Activated CD4-positive, alpha-beta T cell treated with anti-CD3 and anti-CD28 coated beads for 36 hours (primary cell): Measurements from ENCODE around the gene LZTS3. TPM values are rescaled to one million over a fixed set of nuclear protein-coding genes. Genes with fewer than 3 reads are reported as not detected.
"Not testable (repeated sequence)": the region's sequence is repeated elsewhere in the genome, so short reads cannot be mapped to it uniquely, and the experiment has no call there.

Experiments
- ATAC-seq: fragments of 200-7000 bp; cut with Tn5 transposase; one replicate; pipeline ENCODE4 v1.10.0; 2021; ENCODE audit warnings: mild to moderate bottlenecking, moderate library complexity
- CTCF ChIA-PET: fragments of 350-600 bp; sonication (Branson Sonifier 250); formaldehyde crosslinking; loops from one replicate; lab custom pipeline; 2021; ENCODE audit warnings: antibody characterized with exemption; lab: Charles Lee
- POLR2A ChIA-PET: fragments of 350-600 bp; sonication (Branson Sonifier 250); formaldehyde crosslinking; loops from one replicate; lab custom pipeline; 2021; ENCODE audit warnings: antibody characterized with exemption, inconsistent platforms; lab: Charles Lee
- DNase-seq: peaks from one replicate; pipeline ENCODE4 v3.0.0-alpha.2; 2020
- H3K27ac Mint-ChIP-seq: one replicate; pipeline ENCODE4 v1.8.0; 2021; ENCODE audit warnings: mixed read lengths
- H3K27me3 Mint-ChIP-seq: one replicate; pipeline ENCODE4 v1.8.0; 2021; ENCODE audit warnings: mixed read lengths
- H3K36me3 Mint-ChIP-seq: one replicate; pipeline ENCODE4 v1.8.0; 2021; ENCODE audit warnings: low read depth, mixed read lengths
- H3K4me1 Mint-ChIP-seq: one replicate; pipeline ENCODE4 v1.8.0; 2021; ENCODE audit warnings: mixed read lengths
- H3K4me3 Mint-ChIP-seq: one replicate; pipeline ENCODE4 v1.8.0; 2021; ENCODE audit warnings: mild to moderate bottlenecking, moderate library complexity, mixed read lengths
- H3K9me3 Mint-ChIP-seq: one replicate; pipeline ENCODE4 v1.8.0; 2021; ENCODE audit warnings: low read depth, mixed read lengths
- intact Hi-C, 2 experiments: fragments of 100-400 bp; cut with DNase I in 1 of 2; cut with micrococcal nuclease in 1 of 2; formaldehyde crosslinking; loops; one replicate each; pipeline versions ENCODE4 v1.14.2 to v1.15.1; 2022 to 2024; cut with DNase I, micrococcal nuclease
- total RNA-seq, 2 experiments: library from RNA; stranded (reverse); gene quantifications; one replicate each; pipeline ENCODE4 v1.2.3, GENCODE V29; 2021

The LZTS3 gene
- total RNA-seq, 2 experiments from 2014 or later: 0.87 to 0.88 TPM

GRCh38 chr20:3190681-3191111 lies 17.3 kb upstream of the LZTS3 start:
- Mint-ChIP-seq H3K4me1 (peaks cover 13% of the 10 kb centered on the region), H3K4me3 (no peak overlapping the region), H3K36me3 (peaks cover 36% of the 10 kb centered on the region), H3K27me3 (no peaks in the 10 kb centered on the region), H3K27ac (no peak overlapping the region), H3K9me3 (no peaks in the 10 kb centered on the region)
- ATAC-seq (no peak), DNase-seq (no peak)
- ChIA-PET CTCF (no interaction called here), POLR2A (no interaction called here)
- intact Hi-C loops: no loop called here

GRCh38 chr20:3189561-3190131 lies 16.3 kb upstream of the LZTS3 start:
- Mint-ChIP-seq H3K36me3 (peaks cover 29% of the 10 kb centered on the region), H3K9me3 (no peaks in the 10 kb centered on the region), H3K27ac (peak overlapping the region; percentile 44), H3K27me3 (no peaks in the 10 kb centered on the region), H3K4me3 (no peak overlapping the region), H3K4me1 (peaks cover 6% of the 10 kb centered on the region)
- ChIA-PET CTCF (no interaction called here), POLR2A (no interaction called here)
- intact Hi-C loops: no loop called here
- ATAC-seq: no peak
- no peak for DNase-seq

GRCh38 chr20:3188823-3189413 lies 15.6 kb upstream of the LZTS3 start:
- ATAC-seq (peak; percentile 59), DNase-seq (no peak)
- no peak overlapping the region for H3K4me3 Mint-ChIP-seq
- H3K27me3 Mint-ChIP-seq: no peaks in the 10 kb centered on the region
- H3K4me1 Mint-ChIP-seq: peaks cover 2% of the 10 kb centered on the region
- POLR2A ChIA-PET: no interaction called here
- intact Hi-C loops: no loop called here
- no peaks in the 10 kb centered on the region for H3K9me3 Mint-ChIP-seq
- peaks cover 24% of the 10 kb centered on the region for H3K36me3 Mint-ChIP-seq
- peak overlapping the region; percentile 44 for H3K27ac Mint-ChIP-seq
- CTCF ChIA-PET: no interaction called here

GRCh38 chr20:3187861-3188260 lies 14.5 kb upstream of the LZTS3 start:
- DNase-seq, ATAC-seq, H3K9me3 Mint-ChIP-seq, H3K27ac Mint-ChIP-seq, H3K4me1 Mint-ChIP-seq, intact Hi-C loops, H3K27me3 Mint-ChIP-seq, H3K4me3 Mint-ChIP-seq: not testable (repeated sequence)
- POLR2A ChIA-PET: interaction anchor here (0.6 kb wide), 1 partner anchor 136 kb away, joined by 4 read pairs; no protein-coding TSS in a partner anchor
- H3K36me3 Mint-ChIP-seq: peaks cover 23% of the 10 kb centered on the region
- CTCF ChIA-PET: interaction anchor here (0.7 to 0.8 kb wide), 2 partner anchors 154 to 371 kb away, joined by 3 read pairs; no protein-coding TSS in a partner anchor

GRCh38 chr20:3183896-3184612 lies 10.7 kb upstream of the LZTS3 start:
- H3K36me3 Mint-ChIP-seq: no peaks in the 10 kb centered on the region
- ATAC-seq (no peak), DNase-seq (no peak)
- ChIA-PET POLR2A (interaction anchor here (0.7 kb wide), 2 partner anchors 96 to 1136 kb away, joined by 5 to 6 read pairs; no protein-coding TSS in a partner anchor), CTCF (interaction anchor here (0.7 kb wide), 1 partner anchor 68 kb away, joined by 3 read pairs; no protein-coding TSS in a partner anchor)
- no peaks in the 10 kb centered on the region for H3K4me1 Mint-ChIP-seq
- intact Hi-C loops: no loop called here
- H3K27ac Mint-ChIP-seq: no peak overlapping the region
- H3K4me3 Mint-ChIP-seq: no peak overlapping the region
- H3K9me3 Mint-ChIP-seq: no peaks in the 10 kb centered on the region
- no peaks in the 10 kb centered on the region for H3K27me3 Mint-ChIP-seq

- POLR2A ChIA-PET, H3K36me3 Mint-ChIP-seq: not testable (repeated sequence)
Observed at GRCh38 chr20:3182429-3182828, 9.1 kb upstream of the LZTS3 start.

GRCh38 chr20:3181270-3181669 lies 7.9 kb upstream of the LZTS3 start:
- Mint-ChIP-seq H3K27ac (no peak overlapping the region), H3K4me1 (no peaks in the 10 kb centered on the region), H3K9me3 (no peaks in the 10 kb centered on the region), H3K36me3 (no peaks in the 10 kb centered on the region), H3K4me3 (no peak overlapping the region), H3K27me3 (no peaks in the 10 kb centered on the region)
- intact Hi-C loops: no loop called here
- POLR2A ChIA-PET: no interaction called here
- no peak for ATAC-seq
- no peak for DNase-seq
- CTCF ChIA-PET: interaction anchor here (1.0 kb wide), 2 partner anchors 29 to 38 kb away, joined by 3 to 4 read pairs; no protein-coding TSS in a partner anchor

More at GRCh38 chr20:3182429-3182828, 9.1 kb upstream of the LZTS3 start:
- H3K9me3 Mint-ChIP-seq, H3K4me3 Mint-ChIP-seq, DNase-seq, H3K27me3 Mint-ChIP-seq, H3K4me1 Mint-ChIP-seq, intact Hi-C loops, ATAC-seq, CTCF ChIA-PET, H3K27ac Mint-ChIP-seq: not testable (repeated sequence)

GRCh38 chr20:3180319-3180718 lies 7.0 kb upstream of the LZTS3 start:
- H3K4me1 Mint-ChIP-seq: no peaks in the 10 kb centered on the region
- no peak overlapping the region for H3K4me3 Mint-ChIP-seq
- intact Hi-C loops: no loop called here
- ATAC-seq (no peak), DNase-seq (no peak)
- CTCF ChIA-PET: no interaction called here
- no peaks in the 10 kb centered on the region for H3K9me3 Mint-ChIP-seq
- H3K27ac Mint-ChIP-seq: no peak overlapping the region
- H3K36me3 Mint-ChIP-seq: no peaks in the 10 kb centered on the region
- peaks cover 3% of the 10 kb centered on the region for H3K27me3 Mint-ChIP-seq
- POLR2A ChIA-PET: no interaction called here

GRCh38 chr20:3177746-3178485 lies 4.6 kb upstream of the LZTS3 start:
- intact Hi-C loops: no loop called here
- ChIA-PET CTCF (interaction anchor here (0.9 kb wide), 1 partner anchor 16 kb away, joined by 4 read pairs; no protein-coding TSS in a partner anchor), POLR2A (interaction anchor here (0.7 kb wide), 1 partner anchor 92 kb away, joined by 8 read pairs; no protein-coding TSS in a partner anchor)
- H3K4me3 Mint-ChIP-seq: no peak overlapping the region
- H3K4me1 Mint-ChIP-seq: peaks cover 4% of the 10 kb centered on the region
- ATAC-seq: no peak
- no peaks in the 10 kb centered on the region for H3K36me3 Mint-ChIP-seq
- no peak overlapping the region for H3K27ac Mint-ChIP-seq
- peaks cover 12% of the 10 kb centered on the region for H3K27me3 Mint-ChIP-seq
- no peak for DNase-seq
- no peaks in the 10 kb centered on the region for H3K9me3 Mint-ChIP-seq

GRCh38 chr20:3175270-3175669 lies 1.9 kb upstream of the LZTS3 start:
- H3K27me3 Mint-ChIP-seq: peaks cover 16% of the 10 kb centered on the region
- no peaks in the 10 kb centered on the region for H3K9me3 Mint-ChIP-seq
- H3K27ac Mint-ChIP-seq: no peak overlapping the region
- H3K4me3 Mint-ChIP-seq: no peak overlapping the region
- no peaks in the 10 kb centered on the region for H3K36me3 Mint-ChIP-seq
- ATAC-seq: no peak
- intact Hi-C loops: loop anchor here in 1 of 2 experiments (2.0 kb wide), 1 partner anchor 298 kb away; no protein-coding TSS in a partner anchor
- no peak for DNase-seq
- POLR2A ChIA-PET: no interaction called here
- CTCF ChIA-PET: interaction anchor here (0.8 kb wide), 2 partner anchors 26 to 561 kb away, joined by 3 read pairs; no protein-coding TSS in a partner anchor
- peaks cover 10% of the 10 kb centered on the region for H3K4me1 Mint-ChIP-seq
